ENCODE results near the gene FGG.

- TF ChIP-seq CTCF (IDR thresholded peaks at IDR 0.05) (no peak), POLR2A (IDR thresholded peaks at IDR 0.05) (no peak)
Observed at GRCh38 chr4:154590329-154591006, 22.0 kb downstream of the FGG start, which contains the start of gene FGA.
